Neural progenitor cell (in vitro differentiated cells): ENCODE data around the gene GFY. TPM values are rescaled to one million over a fixed set of nuclear protein-coding genes. Genes with fewer than 3 reads are reported as not detected.

Source experiments
- DNase-seq: peaks from one replicate; pipeline ENCODE4 v3.0.0-alpha.2; 2016; ENCODE audit warnings: low spot score
- H2AFZ ChIP-seq: fragments of 200-600 bp; sonication (generic); replicated peaks from 2 replicates; pipeline ENCODE4 v1.6.1; 2016; ENCODE audit warnings: antibody characterized with exemption
- H3F3A ChIP-seq: fragments of 200-600 bp; sonication (generic); 2 replicates; pipeline ENCODE4 v1.6.1; 2016; ENCODE audit warnings: antibody characterized with exemption, low read depth
- H3K27ac ChIP-seq: fragments of 200-600 bp; sonication (generic); 2 replicates; pipeline ENCODE4 v1.5.1; 2016; ENCODE audit warnings: mild to moderate bottlenecking
- H3K27me3 ChIP-seq: fragments of 200-600 bp; sonication (generic); 2 replicates; pipeline ENCODE4 v1.6.1; 2016; ENCODE audit warnings: mild to moderate bottlenecking, moderate library complexity
- H3K36me3 ChIP-seq: fragments of 200-600 bp; sonication (generic); 2 replicates; pipeline ENCODE4 v1.5.1; 2016
- H3K4me1 ChIP-seq: fragments of 200-600 bp; sonication (generic); 2 replicates; pipeline ENCODE4 v1.6.1; 2016; ENCODE audit warnings: mixed run types
- H3K4me2 ChIP-seq: fragments of 200-600 bp; sonication (generic); 2 replicates; pipeline ENCODE4 v1.6.1; 2016
- H3K4me3 ChIP-seq: fragments of 200-600 bp; sonication (generic); 2 replicates; pipeline ENCODE4 v1.5.1; 2016
- H3K79me2 ChIP-seq: fragments of 200-600 bp; sonication (generic); 2 replicates; pipeline ENCODE4 v1.6.1; 2016; ENCODE audit warnings: low read depth
- H3K9ac ChIP-seq: fragments of 200-600 bp; sonication (generic); 2 replicates; pipeline ENCODE4 v1.6.1; 2016
- H3K9me3 ChIP-seq: fragments of 200-600 bp; sonication (generic); 2 replicates; pipeline ENCODE4 v1.5.1; 2016; ENCODE audit warnings: low read depth
- H4K20me1 ChIP-seq: fragments of 200-600 bp; sonication (generic); 2 replicates; pipeline ENCODE4 v1.6.1; 2016; ENCODE audit warnings: low read depth
- H3K27ac Mint-ChIP-seq: 3 replicates; pipeline ENCODE4 v1.8.0; 2021; ENCODE audit warnings: mixed read lengths
- H3K27me3 Mint-ChIP-seq: 2 replicates; pipeline ENCODE4 v1.8.0; 2022; ENCODE audit warnings: low read depth, mild to moderate bottlenecking, inconsistent platforms, moderate library complexity, mixed read lengths; ENCODE audit not compliant: insufficient read depth
- H3K36me3 Mint-ChIP-seq: 3 replicates; pipeline ENCODE4 v1.8.0; 2021; ENCODE audit warnings: mixed read lengths
- H3K4me1 Mint-ChIP-seq: 3 replicates; pipeline ENCODE4 v1.8.0; 2021; ENCODE audit warnings: mixed read lengths
- H3K4me3 Mint-ChIP-seq: 3 replicates; pipeline ENCODE4 v1.8.0; 2021; ENCODE audit warnings: mild to moderate bottlenecking, moderate library complexity, mixed read lengths
- H3K9me3 Mint-ChIP-seq: 3 replicates; pipeline ENCODE4 v1.8.0; 2020; ENCODE audit warnings: mixed read lengths
- CTCF ChIP-seq: fragments of 200-600 bp; sonication (generic); IDR thresholded peaks from 2 replicates; pipeline ENCODE4 v1.5.1; 2017; ENCODE audit warnings: antibody characterized with exemption, mild to moderate bottlenecking
- EZH2 ChIP-seq: fragments of 200-600 bp; sonication (generic); IDR thresholded peaks from 2 replicates; pipeline ENCODE4 v1.6.1; 2017; ENCODE audit warnings: antibody characterized with exemption, mild to moderate bottlenecking, moderate library complexity
- EZH2phosphoT487 ChIP-seq: fragments of 200-600 bp; sonication (generic); IDR thresholded peaks from 2 replicates; pipeline ENCODE4 v1.6.1; 2017; ENCODE audit warnings: antibody characterized with exemption
- total RNA-seq: library from RNA; depleted of rRNA; stranded (reverse); fragments of >200 nt; gene quantifications from 2 replicates; pipeline ENCODE4 v1.2.3, GENCODE V29; 2015; ENCODE audit warnings: low replicate concordance

GFY gene
- total RNA-seq, 1 donor from 2014 or later = not detected

- Histone ChIP-seq H3K9me3 (no peaks in the 10 kb centered on the region), H3K4me3 (no peak overlapping the region), H2AFZ (no peak overlapping the region), H4K20me1 (no peaks in the 10 kb centered on the region), H3F3A (peaks cover 62% of the 10 kb centered on the region), H3K27ac (no peak overlapping the region), H3K36me3 (no peaks in the 10 kb centered on the region), H3K79me2 (no peaks in the 10 kb centered on the region), H3K4me2 (peak overlapping the region; percentile 93), H3K9ac (no peak overlapping the region), H3K4me1 (peaks cover 30% of the 10 kb centered on the region), H3K27me3 (peaks cover 96% of the 10 kb centered on the region)
- Mint-ChIP-seq H3K4me3 (peak overlapping the region; percentile 74), H3K9me3 (peaks cover 17% of the 10 kb centered on the region), H3K27me3 (peaks cover 62% of the 10 kb centered on the region), H3K4me1 (peaks cover 51% of the 10 kb centered on the region), H3K36me3 (peaks cover 2% of the 10 kb centered on the region), H3K27ac (no peak overlapping the region)
- DNase-seq = no peak
- no peak for TF ChIP-seq CTCF
- TF ChIP-seq EZH2phosphoT487 = no peak
- no peak for TF ChIP-seq EZH2
Observed at GRCh38 chr19:49430172-49430677, 5.0 kb downstream of the GFY start.

- Histone ChIP-seq H3F3A (peaks cover 65% of the 10 kb centered on the region), H3K4me2 (no peak overlapping the region), H3K4me3 (no peak overlapping the region), H3K4me1 (peaks cover 28% of the 10 kb centered on the region), H2AFZ (no peak overlapping the region), H3K27ac (no peak overlapping the region), H3K9me3 (no peaks in the 10 kb centered on the region), H3K9ac (no peak overlapping the region), H3K36me3 (no peaks in the 10 kb centered on the region), H3K27me3 (peaks cover 96% of the 10 kb centered on the region), H4K20me1 (no peaks in the 10 kb centered on the region), H3K79me2 (no peaks in the 10 kb centered on the region)
- Mint-ChIP-seq H3K4me3 (peak overlapping the region; percentile 74), H3K27me3 (peaks cover 62% of the 10 kb centered on the region), H3K4me1 (peaks cover 50% of the 10 kb centered on the region), H3K9me3 (peaks cover 17% of the 10 kb centered on the region), H3K36me3 (peaks cover 2% of the 10 kb centered on the region), H3K27ac (no peak overlapping the region)
- DNase-seq = peak; percentile 38
- no peak for TF ChIP-seq EZH2
- no peak for TF ChIP-seq EZH2phosphoT487
- peak; percentile 46 for TF ChIP-seq CTCF
Observed at GRCh38 chr19:49430678-49431329, 5.6 kb downstream of the GFY start.

- DNase-seq = no peak
- no peak for TF ChIP-seq CTCF
- no peak for TF ChIP-seq EZH2phosphoT487
- TF ChIP-seq EZH2 = no peak
- Histone ChIP-seq H3K79me2 (no peaks in the 10 kb centered on the region), H3K4me2 (no peak overlapping the region), H3K27me3 (peaks cover 96% of the 10 kb centered on the region), H3K36me3 (no peaks in the 10 kb centered on the region), H3K27ac (no peak overlapping the region), H3K4me3 (no peak overlapping the region), H3K9ac (no peak overlapping the region), H4K20me1 (no peaks in the 10 kb centered on the region), H3K9me3 (no peaks in the 10 kb centered on the region), H3F3A (peaks cover 64% of the 10 kb centered on the region), H2AFZ (no peak overlapping the region), H3K4me1 (peaks cover 24% of the 10 kb centered on the region)
- Mint-ChIP-seq H3K27ac (no peak overlapping the region), H3K4me3 (peak overlapping the region; percentile 53), H3K36me3 (peaks cover 2% of the 10 kb centered on the region), H3K27me3 (peaks cover 62% of the 10 kb centered on the region), H3K4me1 (peaks cover 49% of the 10 kb centered on the region), H3K9me3 (peaks cover 17% of the 10 kb centered on the region)
Observed at GRCh38 chr19:49431330-49431749, 6.2 kb downstream of the GFY start.
